ENCODE measurements around the gene CDYL2.
A peak's percentile ranks its signal among the peaks of the same experiment; 100 is the strongest.

Gene CDYL2

DNA sequence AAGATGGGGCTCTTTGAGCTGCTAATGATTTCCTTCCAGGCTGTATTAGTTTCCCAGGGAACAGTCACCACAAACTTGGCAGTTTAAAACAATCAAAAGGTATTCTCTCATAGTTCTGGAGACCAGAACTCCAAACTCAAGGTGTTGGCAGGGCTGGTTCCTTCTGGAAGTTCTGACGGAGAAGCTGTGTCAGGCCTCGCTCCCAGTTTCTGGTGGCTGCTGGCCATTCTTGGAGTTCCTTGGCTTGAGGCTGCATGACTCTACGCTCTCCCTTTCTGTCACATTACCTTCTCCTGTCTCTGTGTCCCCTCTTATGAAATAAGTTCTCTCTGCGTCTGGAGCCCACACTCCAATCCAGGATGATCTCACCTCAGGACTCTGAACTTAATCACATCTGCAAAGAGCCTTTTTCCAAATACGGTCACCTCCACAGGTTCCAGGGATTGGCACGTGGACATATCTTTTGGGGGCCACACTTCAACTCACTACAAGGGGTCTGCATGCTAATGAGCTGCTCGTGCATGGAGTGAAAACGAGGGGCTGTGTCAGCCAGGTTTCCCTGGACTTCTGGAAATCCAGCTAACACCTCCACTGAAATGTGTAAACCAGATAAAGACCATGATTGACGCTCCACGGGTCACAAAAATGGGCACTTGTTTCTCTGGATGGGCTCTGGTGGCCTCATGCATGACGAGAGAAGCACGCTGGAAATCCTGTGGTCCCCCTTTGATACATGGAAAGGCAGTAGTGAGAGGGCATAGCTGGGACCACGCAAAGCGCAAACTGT lies 185.3 kb downstream of the CDYL2 start:
- DNase-seq, result no peak

GRCh38 chr16:80616362-80616761 lies 188.0 kb downstream of the CDYL2 start:
- DNase-seq, result no peak

DNA sequence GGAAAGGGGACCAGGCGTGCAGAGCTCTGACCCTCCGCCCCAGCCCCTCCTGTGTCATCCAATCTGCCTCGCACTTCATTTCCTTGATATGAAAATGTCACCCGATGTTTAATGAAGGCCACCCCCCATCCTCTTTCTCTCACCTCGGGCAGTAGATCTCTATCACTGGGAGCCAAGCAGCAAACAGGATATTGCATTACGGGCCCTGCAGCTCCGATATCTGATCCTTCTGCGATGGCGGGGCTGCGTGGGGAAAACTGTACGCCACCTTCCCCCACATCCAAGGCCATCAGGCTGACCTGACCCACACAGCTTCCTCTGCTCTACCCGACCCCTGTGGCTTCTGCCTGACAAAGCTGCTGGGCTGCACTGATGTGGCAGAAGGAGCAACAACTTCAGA lies 188.7 kb downstream of the CDYL2 start:
- no peak for DNase-seq

DNA sequence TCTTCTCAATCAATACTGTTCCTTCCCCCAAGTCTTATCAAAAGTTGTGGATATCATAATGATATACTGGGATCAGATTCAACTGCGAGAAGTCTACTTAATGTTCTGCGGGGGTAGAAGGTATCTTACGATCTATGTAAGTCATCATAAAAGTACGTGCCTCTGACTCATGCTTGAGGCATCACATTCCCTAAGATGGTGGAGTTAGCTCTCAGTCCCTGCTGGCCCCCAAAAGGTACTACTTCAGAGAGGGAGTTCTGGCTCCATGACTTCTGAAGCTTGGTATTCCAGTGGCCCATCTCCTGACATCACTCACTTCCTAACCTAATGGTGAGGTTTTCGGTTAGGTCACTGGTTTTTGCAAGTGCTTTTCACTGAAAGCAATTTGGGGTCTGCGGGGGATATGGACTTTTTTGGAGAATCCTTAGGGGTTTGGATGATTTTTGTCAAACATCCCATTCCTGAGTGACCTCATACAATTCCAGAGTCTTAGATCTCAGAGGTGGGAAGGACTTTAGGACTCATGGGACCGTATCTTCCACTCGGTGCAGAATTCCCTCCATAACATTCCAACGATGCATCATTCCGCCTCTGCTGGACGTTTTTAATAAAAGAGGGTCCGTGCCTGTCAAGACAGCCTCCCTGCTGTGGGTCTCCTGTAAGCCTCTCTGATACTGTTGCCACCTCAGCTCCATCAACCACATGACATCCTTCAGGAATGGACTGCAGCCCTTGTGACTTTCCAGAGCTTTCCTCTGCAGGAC lies 189.3 kb downstream of the CDYL2 start:
- no peak for DNase-seq

DNA sequence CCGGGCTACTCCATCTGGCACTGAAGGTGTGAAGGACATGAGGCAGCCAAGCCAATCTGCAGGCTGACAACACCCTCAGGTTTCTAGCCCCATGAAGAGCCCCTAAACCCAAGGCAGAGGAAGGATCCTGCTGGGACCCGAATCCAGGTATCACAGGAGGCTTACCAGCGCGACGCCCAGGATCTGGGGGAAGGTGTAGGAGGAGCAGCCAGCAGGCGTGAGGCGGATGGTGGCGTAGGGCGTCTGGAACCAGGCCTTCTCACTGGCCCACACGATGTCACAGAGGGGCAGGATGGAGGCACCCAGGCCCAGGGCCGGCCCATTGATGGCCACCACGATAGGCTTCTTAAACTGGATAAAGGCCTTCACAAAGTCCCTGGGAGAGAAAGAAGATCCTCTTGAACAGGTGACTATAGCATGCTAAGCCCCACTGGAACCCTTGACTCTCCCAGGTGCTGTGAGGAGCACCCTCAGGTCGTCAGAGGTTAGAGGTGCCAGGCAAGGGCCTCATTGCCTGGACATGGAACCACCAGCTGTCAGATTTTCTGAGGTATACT lies 191.9 kb downstream of the CDYL2 start:
- DNase-seq, result no peak

- DNase-seq, result no peak
Measured at GRCh38 chr16:80611930-80612327, 192.5 kb downstream of the CDYL2 start.

GRCh38 chr16:80611171-80611929 lies 193.0 kb downstream of the CDYL2 start:
- peak; percentile 13 to 53 for DNase-seq

DNA sequence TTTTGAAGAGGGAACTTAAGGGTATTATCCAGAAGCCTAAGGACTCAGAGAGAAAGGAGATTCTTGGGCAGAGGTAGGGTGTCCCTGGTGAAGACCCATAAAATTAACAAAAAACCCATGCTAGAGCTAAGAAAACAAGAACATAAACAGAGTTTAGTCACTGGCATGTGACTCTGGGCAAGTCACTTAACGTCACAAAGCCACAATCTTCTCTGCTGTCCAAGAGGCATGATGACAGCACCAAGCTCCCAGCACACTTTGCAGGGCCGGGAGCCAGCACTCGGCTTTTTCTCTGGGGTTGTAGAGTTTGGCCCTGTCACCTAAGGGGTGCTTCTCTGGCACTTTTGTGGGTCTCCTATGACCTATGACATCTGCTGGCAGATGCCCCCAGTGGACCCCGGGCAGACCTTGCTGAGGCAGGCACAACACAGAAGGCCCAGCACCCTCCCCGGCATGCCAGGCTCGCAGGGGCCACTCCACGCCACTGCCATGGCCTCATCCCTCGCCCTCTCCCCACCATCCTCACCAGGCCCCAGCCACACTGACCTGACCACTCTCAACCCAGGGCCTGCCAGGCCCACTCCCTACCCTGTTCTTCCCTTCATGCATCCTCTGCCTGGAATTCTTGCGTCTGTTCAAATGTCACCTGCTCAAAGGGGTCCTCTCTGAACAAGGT lies 193.8 kb downstream of the CDYL2 start:
- no peak for DNase-seq

DNA sequence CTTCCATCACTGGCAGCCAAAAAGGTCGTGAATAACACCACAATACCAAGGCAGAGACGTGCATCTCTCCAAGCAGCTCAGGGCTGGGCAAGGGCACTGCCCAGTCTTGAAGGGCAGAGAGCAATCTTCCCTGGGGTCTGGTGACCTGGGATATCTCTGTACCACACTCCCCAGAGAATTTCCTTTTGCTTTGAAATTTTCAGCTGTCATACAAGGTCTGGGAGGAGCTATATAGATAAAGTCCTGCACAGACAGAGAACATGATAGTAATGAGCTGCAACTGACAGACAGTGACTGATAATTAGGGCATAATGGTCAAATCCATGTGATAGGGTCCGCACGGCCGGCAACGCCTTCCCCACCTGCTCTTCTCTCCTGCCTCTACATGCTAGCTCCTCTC lies 195.5 kb downstream of the CDYL2 start:
- DNase-seq, result no peak

- no peak for DNase-seq
Measured at GRCh38 chr16:80607204-80607603, 197.2 kb downstream of the CDYL2 start.

DNA sequence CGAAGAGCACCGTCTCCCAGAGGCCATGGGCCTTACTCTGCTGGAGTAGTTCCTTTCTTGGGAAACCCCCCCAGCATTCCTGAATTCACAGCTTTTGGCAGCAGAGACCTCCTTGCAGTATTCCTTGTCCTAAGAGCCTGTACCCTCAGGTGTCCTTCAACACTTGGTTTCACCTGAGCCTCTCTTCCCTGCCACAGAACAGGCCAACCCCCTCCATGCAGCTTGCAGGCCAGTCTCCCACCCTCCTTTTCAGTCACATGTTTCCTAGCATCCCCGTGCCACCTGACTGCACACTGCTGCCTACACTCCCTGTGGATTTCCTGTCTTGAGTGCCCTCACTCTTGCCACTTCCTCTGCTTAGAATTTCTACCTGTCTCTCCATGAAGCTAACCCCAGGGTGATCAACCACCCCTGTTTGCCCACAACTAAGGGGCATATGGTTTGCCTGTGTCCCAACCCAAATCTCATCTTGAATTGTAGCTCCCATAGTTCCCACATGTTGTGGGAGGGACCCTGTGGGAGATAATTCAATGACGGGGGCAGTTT lies 198.1 kb downstream of the CDYL2 start:
- DNase-seq, result no peak

GRCh38 chr16:80604600-80605355 lies 199.6 kb downstream of the CDYL2 start:
- no peak for DNase-seq

GRCh38 chr16:80602894-80603293 lies 201.5 kb downstream of the CDYL2 start:
- no peak for DNase-seq

- DNase-seq, result no peak
Measured at GRCh38 chr16:80601182-80601581, 203.2 kb downstream of the CDYL2 start.

- DNase-seq, result no peak
Measured at GRCh38 chr16:80599466-80599865, 204.9 kb downstream of the CDYL2 start.

DNA sequence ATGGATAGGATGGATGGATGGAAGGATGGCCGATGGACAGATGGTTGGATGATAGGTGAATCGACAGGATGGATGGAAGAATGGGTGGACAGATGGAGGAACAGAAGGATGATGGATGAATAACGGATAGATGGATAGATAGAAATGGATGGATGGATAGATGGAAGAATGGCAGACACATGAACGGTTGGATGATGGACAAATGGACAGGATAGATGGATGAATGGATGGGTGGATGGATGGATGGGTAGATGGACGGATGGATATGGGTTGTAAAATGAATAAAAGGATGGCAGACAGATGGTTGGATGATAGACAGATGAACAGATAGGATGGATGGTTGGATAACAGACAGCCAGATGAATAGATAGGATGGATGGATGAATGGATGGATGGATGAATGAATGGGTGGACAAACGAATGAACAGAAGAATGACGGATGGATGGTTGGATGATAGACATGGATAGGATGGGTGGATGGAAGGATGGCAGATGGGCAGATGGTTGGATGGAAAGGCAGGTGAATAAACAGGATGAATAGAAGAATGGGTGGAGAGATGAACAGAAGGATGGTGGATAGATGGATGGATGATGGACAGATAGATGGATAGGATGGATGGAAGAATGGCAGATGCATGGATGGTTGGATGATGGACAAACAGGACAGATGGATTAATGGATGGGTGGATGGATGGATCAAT lies 207.7 kb downstream of the CDYL2 start:
- DNase-seq, result no peak

GRCh38 chr16:80594756-80595155 lies 209.6 kb downstream of the CDYL2 start:
- DNase-seq, result no peak

DNA sequence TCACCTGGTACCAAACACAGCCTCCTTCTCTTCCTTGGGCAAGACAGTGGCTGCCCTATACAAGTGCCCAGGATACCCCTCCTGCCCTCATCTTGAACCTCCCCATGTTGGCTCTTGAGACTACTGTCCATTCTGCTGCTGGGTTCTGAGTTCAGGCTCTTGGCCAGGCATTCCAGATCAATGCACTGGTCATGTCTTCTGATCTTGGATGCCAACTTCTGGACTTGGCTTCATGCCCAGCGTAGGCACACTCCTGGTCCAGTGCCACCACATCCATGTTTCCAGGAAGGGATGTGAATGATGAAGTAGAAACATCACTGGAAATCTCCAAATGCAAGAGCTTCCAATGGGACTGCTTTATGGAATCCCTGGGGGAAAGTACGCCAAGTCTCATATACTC lies 212.1 kb downstream of the CDYL2 start:
- DNase-seq, result no peak

- DNase-seq, result peak; percentile 98 to 100
Measured at GRCh38 chr16:80591071-80591915, 213.1 kb downstream of the CDYL2 start.

DNA sequence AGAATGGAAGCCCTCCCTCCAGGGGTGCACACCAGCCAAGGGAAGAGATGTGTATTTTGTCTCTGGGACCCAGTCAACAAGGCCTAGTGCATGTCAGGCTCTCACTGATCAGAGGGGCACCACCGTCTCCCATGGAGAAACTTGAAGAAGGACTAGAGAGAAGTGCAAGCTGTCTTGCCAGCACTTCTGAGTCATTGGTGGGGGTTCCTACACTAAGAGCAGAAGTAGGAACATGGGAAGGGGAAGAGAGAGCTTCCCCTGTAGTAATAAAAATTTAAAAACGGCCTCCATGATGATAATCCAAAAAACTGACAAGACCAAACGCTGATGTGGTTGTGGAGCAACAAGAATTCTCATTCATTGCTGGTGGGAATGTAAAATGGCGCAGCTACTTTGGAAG lies 217.3 kb downstream of the CDYL2 start:
- DNase-seq, result no peak
